Inferior parietal cortex (tissue), 1 donor: ENCODE measurements around the gene L2HGDH.

Source experiments
- DNase-seq: peaks from one replicate; pipeline ENCODE4 v3.0.0-alpha.2; 2016; ENCODE audit errors: extremely low spot score

Gene L2HGDH

GRCh38 chr14:50288146-50288545 lies 23.9 kb downstream of the L2HGDH start:
- DNase-seq, result no peak

DNA sequence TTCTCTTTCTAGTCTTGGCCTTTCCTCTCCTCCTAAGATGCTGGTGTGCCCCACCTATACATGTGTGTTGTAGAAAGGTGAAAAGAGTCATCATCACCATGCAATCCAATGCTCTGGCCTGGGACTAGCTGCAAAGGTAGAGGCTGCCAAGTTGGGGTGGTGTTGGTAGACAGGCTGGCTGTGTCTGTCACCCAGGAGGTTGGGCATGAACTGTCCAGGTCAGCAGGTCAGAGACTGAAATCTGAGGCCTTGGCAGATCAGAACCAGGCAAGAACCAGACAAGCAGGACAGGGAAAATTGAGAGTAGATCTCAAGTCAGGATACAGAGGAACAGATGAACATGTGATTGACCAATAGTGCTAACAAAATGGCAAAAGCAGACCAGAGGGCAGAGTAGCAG lies 26.2 kb downstream of the L2HGDH start:
- DNase-seq, result no peak

DNA sequence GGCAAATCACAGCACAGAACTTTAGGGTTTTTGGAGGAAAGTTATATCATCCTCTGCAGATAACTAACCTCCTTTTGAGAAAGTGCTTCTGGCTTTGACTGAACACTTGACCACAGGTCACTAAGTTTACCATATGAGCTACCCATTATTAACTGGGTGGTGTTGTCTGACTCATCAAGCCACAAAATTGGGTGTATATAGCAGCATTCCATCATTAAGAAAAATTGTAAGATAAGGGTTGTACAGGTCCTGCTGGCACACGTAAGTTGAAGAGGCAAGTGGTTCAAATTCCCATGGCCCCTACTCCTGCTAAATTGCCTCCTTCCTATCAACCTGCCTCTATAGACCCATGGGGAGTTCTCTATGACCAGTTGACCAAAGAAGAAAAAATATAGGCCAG lies 39.5 kb downstream of the L2HGDH start:
- DNase-seq, result no peak

DNA sequence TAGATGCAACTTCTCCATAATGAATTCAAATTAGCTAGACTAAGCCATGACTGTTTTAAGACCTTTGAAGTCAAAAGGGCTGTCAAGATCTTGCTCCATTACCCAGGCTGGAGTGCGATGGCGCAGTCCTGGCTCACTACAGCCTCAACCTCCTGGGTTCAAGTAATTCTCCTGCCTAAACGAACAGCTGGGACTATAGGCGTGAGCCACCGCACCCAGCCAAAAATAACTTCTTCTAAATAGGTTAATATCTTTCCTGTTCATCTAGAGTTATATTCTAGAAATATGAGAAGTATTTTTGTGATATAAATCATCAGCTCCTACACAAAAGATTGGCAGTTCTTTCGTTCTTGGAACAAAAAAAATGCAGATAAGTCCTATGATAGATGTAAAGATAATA lies 41.1 kb downstream of the L2HGDH start:
- DNase-seq, result no peak

DNA sequence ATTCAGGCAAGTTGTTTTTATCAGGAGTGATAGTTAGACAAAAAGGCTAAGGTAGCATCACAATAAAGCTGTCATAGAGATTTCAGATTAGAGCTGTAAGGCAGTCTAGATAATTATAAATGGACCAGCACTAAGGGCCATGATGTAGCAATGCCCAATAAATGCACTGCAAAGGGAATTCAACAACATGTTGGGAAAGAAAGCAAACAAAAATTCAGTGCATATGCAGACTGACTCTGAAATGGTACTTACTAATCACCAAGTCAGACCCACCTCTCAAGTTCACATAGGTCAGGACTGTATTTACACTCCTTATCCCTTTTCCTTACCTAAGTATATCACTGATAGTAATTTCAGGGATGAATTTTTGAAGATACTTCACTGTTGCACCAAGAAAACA lies 47.0 kb downstream of the L2HGDH start:
- no peak for DNase-seq

- no peak for DNase-seq
Measured at GRCh38 chr14:50263321-50263720, 48.7 kb downstream of the L2HGDH start.

DNA sequence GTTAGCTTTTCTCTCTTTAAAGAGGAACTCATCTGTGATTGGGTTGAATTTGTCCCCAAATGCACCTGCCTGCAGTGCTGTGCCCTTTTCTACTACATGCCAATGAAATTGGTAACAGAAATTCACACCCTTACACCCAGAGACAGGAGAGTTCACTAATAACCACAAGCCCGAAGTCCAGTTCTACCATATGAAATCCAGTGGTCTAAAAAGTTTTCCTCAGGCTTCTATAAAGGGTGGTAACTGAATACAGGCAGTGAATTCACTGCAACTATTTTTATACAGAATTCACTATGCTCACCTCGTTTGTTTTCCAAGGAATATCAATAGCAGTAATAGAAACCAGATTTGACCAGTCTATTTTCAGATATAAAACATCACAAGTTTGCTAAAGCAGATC lies 49.2 kb downstream of the L2HGDH start:
- DNase-seq, result no peak

GRCh38 chr14:50260511-50260910 lies 51.5 kb downstream of the L2HGDH start:
- DNase-seq, result peak; percentile 13

DNA sequence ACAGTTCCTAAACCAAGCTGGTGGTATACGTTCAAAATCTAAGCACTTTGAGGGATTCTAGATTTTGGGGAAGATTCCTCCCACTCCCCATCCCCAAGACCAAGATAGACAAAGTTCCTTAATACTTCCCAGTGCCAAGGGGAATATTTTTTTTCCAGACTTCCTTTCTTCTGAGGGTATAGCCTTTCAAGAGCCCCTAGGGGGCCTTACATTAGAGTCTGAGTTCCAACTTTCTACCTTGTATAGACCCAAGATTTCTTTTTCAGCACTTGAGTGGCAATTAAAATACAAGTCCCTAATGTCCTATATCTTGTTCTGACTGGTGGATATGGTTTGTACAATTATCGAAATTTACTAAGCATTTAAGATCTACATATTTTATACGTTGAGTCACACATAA lies 52.0 kb downstream of the L2HGDH start:
- DNase-seq, result no peak

- DNase-seq, result no peak
Measured at GRCh38 chr14:50257732-50258131, 54.3 kb downstream of the L2HGDH start.

- DNase-seq, result no peak
Measured at GRCh38 chr14:50254248-50254647, 57.8 kb downstream of the L2HGDH start.

DNA sequence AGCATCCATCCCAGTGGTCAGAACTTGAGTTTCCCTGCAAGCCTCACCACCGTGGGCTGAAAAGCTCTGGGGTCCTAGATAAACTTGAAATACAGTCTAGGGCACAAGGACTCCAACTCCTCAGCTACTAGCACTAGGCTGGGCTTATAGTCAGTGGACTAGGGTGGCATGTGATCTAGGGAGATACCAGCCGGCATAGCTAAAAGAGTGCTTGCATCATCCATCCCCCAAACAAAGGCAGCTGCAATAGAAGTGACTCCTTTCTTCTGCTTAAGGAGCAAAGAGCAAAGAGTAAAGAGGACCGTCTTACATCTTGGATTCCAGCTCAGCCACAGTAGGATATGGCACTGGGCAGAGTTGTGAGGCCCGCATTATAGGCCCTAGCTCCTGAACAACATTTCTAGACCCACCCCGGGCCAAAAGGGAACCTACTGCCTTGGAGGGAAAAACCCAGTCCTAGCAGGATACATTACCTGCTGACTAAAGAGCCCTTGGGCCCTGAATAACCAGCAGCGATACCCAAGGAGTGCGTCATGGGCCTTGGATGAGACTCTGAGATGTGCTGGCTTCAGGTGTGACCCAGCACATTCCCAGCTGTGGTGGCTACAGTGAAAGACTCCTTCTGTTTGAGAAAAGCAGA lies 62.8 kb downstream of the L2HGDH start:
- no peak for DNase-seq

GRCh38 chr14:50247245-50247644 lies 64.8 kb downstream of the L2HGDH start:
- no peak for DNase-seq

GRCh38 chr14:50242566-50243310 lies 69.3 kb downstream of the L2HGDH start:
- no peak for DNase-seq

- DNase-seq, result no peak
Measured at GRCh38 chr14:50242096-50242495, 69.9 kb downstream of the L2HGDH start.

GRCh38 chr14:50237427-50237826 lies 74.6 kb downstream of the L2HGDH start:
- DNase-seq, result no peak

GRCh38 chr14:50233951-50234250 lies 78.1 kb downstream of the L2HGDH start:
- no peak for DNase-seq

DNA sequence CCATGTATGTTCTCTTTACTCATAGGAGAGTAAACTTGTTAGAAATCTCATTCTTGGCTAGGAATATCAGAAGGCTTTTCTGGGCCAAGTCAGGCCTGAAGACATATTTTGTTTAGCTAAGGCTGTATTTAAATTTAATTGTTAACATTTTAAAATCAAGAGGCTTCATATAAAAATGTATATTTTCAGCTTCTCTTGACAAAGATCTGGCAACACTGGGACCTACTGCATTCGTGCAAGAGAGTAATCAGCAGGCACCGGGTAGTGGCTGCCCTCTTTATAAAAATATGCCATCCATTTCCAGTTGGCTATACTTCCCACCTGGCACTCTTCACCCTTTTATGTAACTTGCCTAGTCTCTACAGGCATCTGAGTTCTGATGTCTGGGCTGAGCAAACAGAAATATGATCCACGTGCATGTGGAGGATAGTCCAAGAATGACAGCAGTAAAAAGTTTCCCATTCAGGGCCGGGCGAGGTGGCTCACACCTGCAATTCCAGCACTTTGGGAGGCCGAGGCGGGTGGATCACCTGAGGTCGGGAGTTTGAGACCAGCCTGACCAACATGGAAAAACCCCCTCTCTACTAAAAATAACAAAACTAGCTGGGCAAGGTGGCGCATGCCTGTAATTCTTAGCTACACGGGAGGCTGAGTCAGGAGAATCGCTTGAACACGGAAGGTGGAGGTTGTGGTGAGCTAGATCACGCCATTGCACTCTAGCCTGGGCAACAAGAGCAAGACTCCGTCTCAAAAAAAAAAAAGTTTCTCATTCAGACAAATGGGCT lies 78.7 kb downstream of the L2HGDH start:
- no peak for DNase-seq

- DNase-seq, result peak; percentile 32
Measured at GRCh38 chr14:50232276-50232642, 79.8 kb downstream of the L2HGDH start.

- peak; percentile 90 for DNase-seq
Measured at GRCh38 chr14:50231475-50232275, 80.4 kb downstream of the L2HGDH start, which contains the start of gene SOS2. Gene SOS2 (minus strand): TSS chr14:50231578. CDS start chr14:50231283, 295 bp downstream.

- peak; percentile 54 for DNase-seq
Measured at GRCh38 chr14:50230701-50231474, 81.1 kb downstream of the L2HGDH start.

DNA sequence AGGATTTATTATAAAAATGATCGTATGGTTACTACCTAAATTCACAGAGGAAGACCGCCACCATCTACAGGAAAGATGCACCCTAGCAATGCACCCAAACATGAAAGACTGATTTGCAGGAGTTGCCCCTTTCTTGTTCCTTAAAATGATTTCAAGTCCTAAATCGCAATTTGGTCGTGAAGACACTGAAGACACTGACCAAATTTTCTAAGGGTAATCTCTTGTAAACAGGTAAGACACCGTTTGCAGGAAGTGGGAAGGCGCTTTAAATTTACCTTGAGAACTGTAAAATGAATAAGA lies 81.7 kb downstream of the L2HGDH start:
- DNase-seq, result no peak
